Measurements from ENCODE around the gene FXYD6.

GRCh38 chr11:117887431-117888138 lies 11.1 kb upstream of the FXYD6 start:
- TF ChIP-seq CTCF (IDR thresholded peaks at IDR 0.05) (no peak), POLR2A (IDR thresholded peaks at IDR 0.05) (no peak)
